Fibroblast of villous mesenchyme (primary cell): ENCODE results near the gene OR2F1. TPM values are rescaled to one million over a fixed set of nuclear protein-coding genes. Genes with fewer than 3 reads are reported as not detected.
A peak's percentile ranks its signal among the peaks of the same experiment; 100 is the strongest.

ENCODE experiments used
- DNase-seq: peaks from one replicate; pipeline ENCODE4 v3.0.0-alpha.2; 2010; ENCODE audit warnings: low read depth
- H3K4me3 ChIP-seq: 2 replicates; pipeline ENCODE4 v1.5.1; 2011; ENCODE audit warnings: low read depth, mild to moderate bottlenecking, low read length
- total RNA-seq: library from RNA; depleted of rRNA; stranded (reverse); fragments of >200 nt; gene quantifications from 2 replicates; pipeline ENCODE4 v1.2.3, GENCODE V29; 2012
- TF ChIP-seq, protein P1 (sequence below): IDR thresholded peaks from 2 replicates; pipeline ENCODE4 v1.5.1; 2012; ENCODE audit warnings: low read depth, mild to moderate bottlenecking, low read length; ENCODE audit not compliant: insufficient read depth

The OR2F1 gene, protein sequence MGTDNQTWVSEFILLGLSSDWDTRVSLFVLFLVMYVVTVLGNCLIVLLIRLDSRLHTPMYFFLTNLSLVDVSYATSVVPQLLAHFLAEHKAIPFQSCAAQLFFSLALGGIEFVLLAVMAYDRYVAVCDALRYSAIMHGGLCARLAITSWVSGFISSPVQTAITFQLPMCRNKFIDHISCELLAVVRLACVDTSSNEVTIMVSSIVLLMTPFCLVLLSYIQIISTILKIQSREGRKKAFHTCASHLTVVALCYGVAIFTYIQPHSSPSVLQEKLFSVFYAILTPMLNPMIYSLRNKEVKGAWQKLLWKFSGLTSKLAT
- total RNA-seq: not detected in 2 replicates

DNA sequence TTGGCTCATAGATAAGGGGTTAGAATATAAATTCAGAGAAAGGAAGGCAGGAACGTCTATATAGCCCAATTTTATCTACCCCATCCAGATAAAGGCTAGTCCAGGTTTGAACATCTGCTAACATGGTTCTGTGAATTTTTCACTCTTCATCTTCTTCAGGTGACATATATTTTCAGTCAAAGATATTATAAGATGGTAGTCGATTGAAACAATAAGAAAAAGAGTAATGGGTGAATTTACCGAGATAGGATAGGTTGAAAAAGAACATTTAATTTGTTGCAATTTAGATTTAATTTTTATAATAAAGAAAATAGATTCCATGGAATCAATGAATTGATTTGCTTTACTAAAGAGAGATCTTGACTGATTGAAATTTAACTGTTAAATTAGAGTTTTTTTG, at the start of gene OR2F1:
Gene OR2F1 (plus strand): TSS at position 301 of the 400 bp plus-strand sequence. CDS start 5,127 bp downstream, outside the sequence.
- no peak within 1 kb of the TSS for H3K4me3 ChIP-seq
- DNase-seq: no peak
- TF ChIP-seq, protein P1, sequence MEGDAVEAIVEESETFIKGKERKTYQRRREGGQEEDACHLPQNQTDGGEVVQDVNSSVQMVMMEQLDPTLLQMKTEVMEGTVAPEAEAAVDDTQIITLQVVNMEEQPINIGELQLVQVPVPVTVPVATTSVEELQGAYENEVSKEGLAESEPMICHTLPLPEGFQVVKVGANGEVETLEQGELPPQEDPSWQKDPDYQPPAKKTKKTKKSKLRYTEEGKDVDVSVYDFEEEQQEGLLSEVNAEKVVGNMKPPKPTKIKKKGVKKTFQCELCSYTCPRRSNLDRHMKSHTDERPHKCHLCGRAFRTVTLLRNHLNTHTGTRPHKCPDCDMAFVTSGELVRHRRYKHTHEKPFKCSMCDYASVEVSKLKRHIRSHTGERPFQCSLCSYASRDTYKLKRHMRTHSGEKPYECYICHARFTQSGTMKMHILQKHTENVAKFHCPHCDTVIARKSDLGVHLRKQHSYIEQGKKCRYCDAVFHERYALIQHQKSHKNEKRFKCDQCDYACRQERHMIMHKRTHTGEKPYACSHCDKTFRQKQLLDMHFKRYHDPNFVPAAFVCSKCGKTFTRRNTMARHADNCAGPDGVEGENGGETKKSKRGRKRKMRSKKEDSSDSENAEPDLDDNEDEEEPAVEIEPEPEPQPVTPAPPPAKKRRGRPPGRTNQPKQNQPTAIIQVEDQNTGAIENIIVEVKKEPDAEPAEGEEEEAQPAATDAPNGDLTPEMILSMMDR: no peak

DNA sequence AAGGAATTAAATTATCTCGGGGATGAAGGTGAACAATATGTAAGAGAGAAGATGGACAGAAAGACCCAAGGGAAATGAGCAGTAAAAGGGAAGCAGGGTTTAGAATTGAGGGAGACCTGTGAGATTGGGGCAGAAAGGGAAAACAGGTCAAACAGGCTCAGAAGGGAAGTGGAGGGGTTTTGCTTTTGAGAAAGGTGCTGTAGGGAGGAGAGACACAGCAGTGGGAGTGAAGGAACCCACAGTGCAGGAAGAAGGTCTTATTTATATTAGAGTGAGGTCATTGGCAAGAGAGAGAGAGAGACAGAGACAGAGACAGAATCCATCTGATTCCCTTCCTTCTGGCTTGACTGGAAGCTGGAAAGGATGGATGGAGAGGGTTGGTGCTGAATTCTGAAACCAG, 49.1 kb upstream of the OR2F1 start:
- TF ChIP-seq, protein P1: no peak
- no peak overlapping the region for H3K4me3 ChIP-seq
- DNase-seq: no peak

- TF ChIP-seq, protein P1: no peak
- no peak overlapping the region for H3K4me3 ChIP-seq
- DNase-seq: no peak
Observed at GRCh38 chr7:143906151-143906550, 48.5 kb upstream of the OR2F1 start.

GRCh38 chr7:143906895-143907294, 47.7 kb upstream of the OR2F1 start:
- no peak overlapping the region for H3K4me3 ChIP-seq
- TF ChIP-seq, protein P1: no peak

GRCh38 chr7:143908120-143908519, 46.5 kb upstream of the OR2F1 start:
- TF ChIP-seq, protein P1: no peak
- no peak overlapping the region for H3K4me3 ChIP-seq
- DNase-seq: no peak

More at GRCh38 chr7:143906895-143907294, 47.7 kb upstream of the OR2F1 start:
- DNase-seq: no peak

- DNase-seq: peak; percentile 58
- H3K4me3 ChIP-seq: no peak overlapping the region
- TF ChIP-seq, protein P1: no peak
Observed at GRCh38 chr7:143909863-143910262, 44.8 kb upstream of the OR2F1 start.
